B cell (primary cell): ENCODE measurements around the gene APIP.

Experiments
- EZH2 ChIP-seq: IDR thresholded peaks from 2 replicates; pipeline ENCODE4 v1.6.1; 2012; ENCODE audit warnings: borderline replicate concordance, low read depth, mild to moderate bottlenecking, moderate library complexity, low read length; ENCODE audit not compliant: insufficient read depth, poor library complexity, severe bottlenecking
- TF ChIP-seq, protein P1 (sequence below): fragments of 200-600 bp; IDR thresholded peaks from one replicate; pipeline ENCODE4 v1.8.0; 2022; ENCODE audit warnings: antibody characterized with exemption, mild to moderate bottlenecking

DNA sequence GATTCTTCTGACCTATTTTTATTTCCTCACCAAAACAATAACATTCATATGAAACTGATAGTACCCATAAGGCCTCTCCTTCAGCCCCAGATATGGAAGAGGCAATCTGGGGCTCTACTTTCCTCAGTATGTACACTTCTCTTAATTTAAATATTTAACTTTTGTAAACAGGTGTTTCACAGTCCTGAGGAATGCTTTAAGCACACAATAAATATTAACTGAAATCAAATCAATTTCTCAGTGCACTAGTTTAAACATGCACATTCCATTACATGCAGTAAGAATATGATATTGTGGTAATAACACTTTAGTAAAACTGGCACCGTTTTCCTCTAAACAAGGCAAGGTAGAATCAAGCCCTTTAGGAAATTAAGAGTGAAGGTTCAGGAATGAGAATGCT, 28.9 kb downstream of the APIP start:
- TF ChIP-seq, protein P1, sequence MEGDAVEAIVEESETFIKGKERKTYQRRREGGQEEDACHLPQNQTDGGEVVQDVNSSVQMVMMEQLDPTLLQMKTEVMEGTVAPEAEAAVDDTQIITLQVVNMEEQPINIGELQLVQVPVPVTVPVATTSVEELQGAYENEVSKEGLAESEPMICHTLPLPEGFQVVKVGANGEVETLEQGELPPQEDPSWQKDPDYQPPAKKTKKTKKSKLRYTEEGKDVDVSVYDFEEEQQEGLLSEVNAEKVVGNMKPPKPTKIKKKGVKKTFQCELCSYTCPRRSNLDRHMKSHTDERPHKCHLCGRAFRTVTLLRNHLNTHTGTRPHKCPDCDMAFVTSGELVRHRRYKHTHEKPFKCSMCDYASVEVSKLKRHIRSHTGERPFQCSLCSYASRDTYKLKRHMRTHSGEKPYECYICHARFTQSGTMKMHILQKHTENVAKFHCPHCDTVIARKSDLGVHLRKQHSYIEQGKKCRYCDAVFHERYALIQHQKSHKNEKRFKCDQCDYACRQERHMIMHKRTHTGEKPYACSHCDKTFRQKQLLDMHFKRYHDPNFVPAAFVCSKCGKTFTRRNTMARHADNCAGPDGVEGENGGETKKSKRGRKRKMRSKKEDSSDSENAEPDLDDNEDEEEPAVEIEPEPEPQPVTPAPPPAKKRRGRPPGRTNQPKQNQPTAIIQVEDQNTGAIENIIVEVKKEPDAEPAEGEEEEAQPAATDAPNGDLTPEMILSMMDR, result no peak
- no peak for TF ChIP-seq EZH2
